ENCODE data around the gene MAEL. TPM values are rescaled to one million over a fixed set of nuclear protein-coding genes. Genes with fewer than 3 reads are reported as not detected.

MAEL gene
- total RNA-seq, 1 experiment from 2014 or later = not detected

DNA sequence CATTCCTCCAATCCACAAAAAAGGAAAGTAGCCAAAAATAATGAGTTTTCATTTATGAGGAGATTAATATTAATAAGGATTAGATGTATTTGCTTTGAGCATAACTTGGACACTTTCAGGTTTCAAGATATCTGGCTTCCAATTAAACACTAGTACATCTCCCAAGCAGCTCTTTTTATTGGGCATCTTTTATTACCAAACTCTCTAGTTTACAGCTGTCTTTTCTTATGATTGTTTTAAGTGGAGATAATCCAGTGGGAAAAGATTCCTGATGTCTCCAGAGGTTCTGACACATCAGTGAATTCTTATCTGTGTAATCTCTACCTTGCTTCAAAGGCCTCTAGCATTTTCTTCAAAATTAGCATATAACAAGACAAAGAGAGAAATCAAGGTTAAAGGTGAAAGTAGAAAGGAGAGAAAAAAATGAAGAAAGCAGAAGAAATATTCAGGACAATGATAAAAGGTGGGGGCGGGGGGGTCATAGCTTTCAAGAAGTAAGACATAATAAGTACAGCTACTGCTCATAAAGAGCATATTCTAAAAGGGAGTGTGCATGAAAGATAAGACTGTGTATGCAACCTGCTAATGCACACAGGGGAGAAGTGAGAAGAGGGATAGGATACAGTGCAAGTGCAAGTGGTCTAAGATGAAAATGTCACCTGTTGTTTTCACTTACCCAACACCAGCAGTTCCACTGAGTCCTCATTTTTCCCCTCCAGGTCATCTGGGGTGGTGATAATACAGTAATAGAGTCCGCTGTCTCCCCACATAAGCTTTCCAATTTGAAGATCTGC, 32.8 kb upstream of the MAEL start:
- no peak overlapping the region for H3K14ac ChIP-seq (ENCODE audit: insufficient read depth, low read length)
- no peak overlapping the region for H3K27ac Mint-ChIP-seq
- H3K18ac ChIP-seq (ENCODE audit: insufficient read length, low read depth, low read length) = no peak overlapping the region
- H3K27me3 Mint-ChIP-seq (ENCODE audit: low read depth) = peaks cover 23% of the 10 kb centered on the region
- H3K9me3 ChIP-seq (ENCODE audit: control insufficient read depth, low read depth, low read length) = no peaks in the 10 kb centered on the region
- H3K9me3 Mint-ChIP-seq = no peaks in the 10 kb centered on the region
- H3K4me3 Mint-ChIP-seq = no peak overlapping the region
- no peak overlapping the region for H3T11ph ChIP-seq (ENCODE audit: low read length)
- H4K5ac ChIP-seq (ENCODE audit: insufficient read length, low read depth, low read length) = no peak overlapping the region
- H3K4me1 Mint-ChIP-seq = peaks cover 21 to 22% of the 10 kb centered on the region in 2 experiments
- DNase-seq = no peak
- no CpG with 5 or more reads among the region's 2 CpGs for WGBS (ENCODE audit: extremely low coverage, insufficient read length, low lambda C conversion rate)
- H2BK120ac ChIP-seq (ENCODE audit: low read depth, low read length, poor library complexity, severe bottlenecking) = no peak overlapping the region
- no peak overlapping the region for H3K9ac ChIP-seq (ENCODE audit: extremely low read depth, insufficient read length, low read length)
- no peak overlapping the region for H3K4ac ChIP-seq (ENCODE audit: low read depth, low read length)
- H3K23me2 ChIP-seq (ENCODE audit: insufficient read length, low read depth, low read length, poor library complexity, severe bottlenecking) = no peaks in the 10 kb centered on the region
- no peak overlapping the region for H4K91ac ChIP-seq (ENCODE audit: insufficient read length, low read depth, low read length)
- no peaks in the 10 kb centered on the region for H3K79me1 ChIP-seq (ENCODE audit: insufficient read depth, low read depth, low read length, poor library complexity, severe bottlenecking)
- H3K27me3 ChIP-seq (ENCODE audit: insufficient read depth, low read length) = no peaks in the 10 kb centered on the region
- no peak overlapping the region for H3K27ac ChIP-seq (ENCODE audit: insufficient read length, low read depth, low read length)
- H2AK5ac ChIP-seq (ENCODE audit: insufficient read length, low read length) = no peak overlapping the region
- no peak overlapping the region for H2BK5ac ChIP-seq (ENCODE audit: insufficient read length, low read length)
- 0 out of 2 replicates have a peak, but pooled peaks cover 2% of the 10 kb centered on the region for H3K4me1 ChIP-seq (ENCODE audit: insufficient read depth, low read length)
- H2AFZ ChIP-seq (ENCODE audit: low read length) = no peak overlapping the region
- H3K4me2 ChIP-seq (ENCODE audit: insufficient read depth, insufficient read length, low read length) = no peak overlapping the region
- TF ChIP-seq, protein P1, sequence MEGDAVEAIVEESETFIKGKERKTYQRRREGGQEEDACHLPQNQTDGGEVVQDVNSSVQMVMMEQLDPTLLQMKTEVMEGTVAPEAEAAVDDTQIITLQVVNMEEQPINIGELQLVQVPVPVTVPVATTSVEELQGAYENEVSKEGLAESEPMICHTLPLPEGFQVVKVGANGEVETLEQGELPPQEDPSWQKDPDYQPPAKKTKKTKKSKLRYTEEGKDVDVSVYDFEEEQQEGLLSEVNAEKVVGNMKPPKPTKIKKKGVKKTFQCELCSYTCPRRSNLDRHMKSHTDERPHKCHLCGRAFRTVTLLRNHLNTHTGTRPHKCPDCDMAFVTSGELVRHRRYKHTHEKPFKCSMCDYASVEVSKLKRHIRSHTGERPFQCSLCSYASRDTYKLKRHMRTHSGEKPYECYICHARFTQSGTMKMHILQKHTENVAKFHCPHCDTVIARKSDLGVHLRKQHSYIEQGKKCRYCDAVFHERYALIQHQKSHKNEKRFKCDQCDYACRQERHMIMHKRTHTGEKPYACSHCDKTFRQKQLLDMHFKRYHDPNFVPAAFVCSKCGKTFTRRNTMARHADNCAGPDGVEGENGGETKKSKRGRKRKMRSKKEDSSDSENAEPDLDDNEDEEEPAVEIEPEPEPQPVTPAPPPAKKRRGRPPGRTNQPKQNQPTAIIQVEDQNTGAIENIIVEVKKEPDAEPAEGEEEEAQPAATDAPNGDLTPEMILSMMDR (conservative IDR thresholded peaks at IDR 0.05) = no peak
- no peak overlapping the region for H2BK15ac ChIP-seq (ENCODE audit: low read depth, low read length)
- no peaks in the 10 kb centered on the region for H3K79me2 ChIP-seq (ENCODE audit: insufficient read depth, low read length)
- H2BK12ac ChIP-seq (ENCODE audit: insufficient read length, low read depth, low read length) = no peak overlapping the region
- no peak overlapping the region for H4K8ac ChIP-seq (replicated peaks; ENCODE audit: insufficient read length, low read depth, low read length)
- H2BK20ac ChIP-seq (ENCODE audit: low read depth, low read length, poor library complexity, severe bottlenecking) = no peak overlapping the region
- no peak overlapping the region for H3K23ac ChIP-seq (ENCODE audit: insufficient read length, low read depth, low read length)
- no peaks in the 10 kb centered on the region; a peak in 1 of 7 replicates for H3K36me3 Mint-ChIP-seq (ENCODE audit: insufficient read depth in 1 of 3, low read depth in 3 of 3)
- no peaks in the 10 kb centered on the region for H4K20me1 ChIP-seq (ENCODE audit: control insufficient read depth, insufficient read depth, insufficient read length)
- H3K56ac ChIP-seq (ENCODE audit: insufficient read length, low read depth, low read length) = no peak overlapping the region

All from H9 (cell line).